K562 treated with DMSO at 1 percent for 12 hours (cell line): Measurements from ENCODE around the gene ZNF460. TPM values are rescaled to one million over a fixed set of nuclear protein-coding genes. Genes with fewer than 3 reads are reported as not detected.

ENCODE experiments used
- total RNA-seq: library from RNA; unstranded; fragments of 300-600 nt; gene quantifications from 2 replicates; pipeline ENCODE4 v1.2.3, GENCODE V29; 2022; ENCODE audit not compliant: insufficient read depth

ZNF460 gene
- 2.0 TPM in 1 of 2 replicates, not detected in the other for total RNA-seq

DNA sequence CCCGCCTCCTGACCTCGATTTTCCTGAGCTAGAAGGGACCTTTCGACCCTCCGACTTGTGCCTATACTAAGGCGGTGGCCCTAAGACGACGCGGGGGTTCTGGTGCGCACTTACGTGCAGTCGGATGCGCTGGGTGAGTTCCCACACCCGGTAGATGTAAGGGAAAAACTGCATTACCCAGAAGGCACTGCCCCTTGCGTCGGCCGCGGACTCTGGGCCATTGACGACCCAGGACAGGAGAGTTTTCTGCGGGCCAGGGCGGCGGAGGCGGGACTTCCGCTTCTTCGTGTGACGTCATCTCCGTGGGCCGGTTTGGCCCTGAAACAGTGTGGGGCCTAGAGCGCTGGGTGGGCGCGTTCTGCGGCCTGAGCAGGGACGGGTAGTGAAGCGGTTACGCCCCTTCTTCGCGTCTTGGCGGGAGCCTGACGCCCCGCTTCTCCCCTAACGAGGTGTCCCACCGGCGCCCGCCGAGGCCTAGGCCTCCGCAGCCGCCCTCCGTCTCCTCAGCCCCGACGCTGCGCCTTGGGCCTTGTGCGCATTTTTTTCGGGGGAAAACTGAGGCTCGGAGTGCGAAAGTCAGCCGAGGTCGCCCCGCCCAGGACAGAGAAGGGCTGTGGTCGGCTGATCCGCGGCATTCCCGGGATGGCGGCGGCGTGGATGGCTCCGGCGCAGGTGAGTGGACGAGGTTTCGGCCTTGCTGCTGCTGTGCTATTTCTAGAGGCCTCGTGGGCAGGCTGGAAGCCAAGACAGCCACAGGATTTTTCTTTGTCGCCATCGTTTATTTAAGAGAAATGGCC lies at the start of gene ZNF460:
TSS of gene ZNF460 (plus strand) at position 321 of the 797 bp plus-strand sequence. CDS start at position 643, 322 bp downstream.

DNA sequence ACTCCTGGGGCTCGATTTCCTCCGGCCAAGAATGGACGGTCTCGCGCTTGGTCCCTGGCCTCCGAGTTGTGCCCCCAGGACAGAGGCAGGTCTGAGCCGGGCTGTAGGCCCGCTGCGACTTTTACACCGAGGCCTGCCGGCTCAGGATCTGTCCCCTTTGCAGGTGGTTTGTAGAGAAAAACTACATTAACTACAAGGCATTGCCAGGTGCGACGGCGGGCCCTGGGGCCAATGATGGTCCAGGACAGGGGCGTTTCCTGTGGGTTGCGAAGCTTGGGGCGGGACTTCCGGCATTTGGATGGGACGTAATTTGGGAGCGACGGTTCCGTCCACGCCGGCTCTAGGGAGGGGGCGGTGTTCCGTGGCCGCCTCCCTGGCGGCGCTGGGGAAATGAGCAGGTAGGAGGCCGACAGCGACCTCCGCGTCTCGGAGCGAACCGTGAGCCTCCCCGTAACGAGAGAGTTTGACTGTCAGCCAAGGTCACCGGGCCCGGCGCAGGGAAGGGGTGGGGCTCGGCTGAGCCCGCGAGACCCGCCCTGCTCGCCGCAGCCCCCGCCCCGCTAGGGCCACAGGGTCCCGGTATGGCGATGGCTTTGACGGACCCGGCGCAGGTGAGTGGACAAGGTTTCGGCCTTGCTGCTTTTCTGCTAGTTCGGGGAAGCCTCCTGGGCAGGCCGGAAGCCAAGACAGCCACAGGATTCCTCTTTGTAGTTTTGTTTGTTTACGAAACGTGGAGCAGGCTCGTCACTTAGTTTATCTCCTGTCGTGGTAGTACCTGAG lies 39.8 kb upstream of the ZNF460 start, which contains the start of gene ZNF805:
TSS of gene ZNF805 (plus strand) at position 322 of the 780 bp plus-strand sequence. CDS start at position 582, 260 bp downstream.

DNA sequence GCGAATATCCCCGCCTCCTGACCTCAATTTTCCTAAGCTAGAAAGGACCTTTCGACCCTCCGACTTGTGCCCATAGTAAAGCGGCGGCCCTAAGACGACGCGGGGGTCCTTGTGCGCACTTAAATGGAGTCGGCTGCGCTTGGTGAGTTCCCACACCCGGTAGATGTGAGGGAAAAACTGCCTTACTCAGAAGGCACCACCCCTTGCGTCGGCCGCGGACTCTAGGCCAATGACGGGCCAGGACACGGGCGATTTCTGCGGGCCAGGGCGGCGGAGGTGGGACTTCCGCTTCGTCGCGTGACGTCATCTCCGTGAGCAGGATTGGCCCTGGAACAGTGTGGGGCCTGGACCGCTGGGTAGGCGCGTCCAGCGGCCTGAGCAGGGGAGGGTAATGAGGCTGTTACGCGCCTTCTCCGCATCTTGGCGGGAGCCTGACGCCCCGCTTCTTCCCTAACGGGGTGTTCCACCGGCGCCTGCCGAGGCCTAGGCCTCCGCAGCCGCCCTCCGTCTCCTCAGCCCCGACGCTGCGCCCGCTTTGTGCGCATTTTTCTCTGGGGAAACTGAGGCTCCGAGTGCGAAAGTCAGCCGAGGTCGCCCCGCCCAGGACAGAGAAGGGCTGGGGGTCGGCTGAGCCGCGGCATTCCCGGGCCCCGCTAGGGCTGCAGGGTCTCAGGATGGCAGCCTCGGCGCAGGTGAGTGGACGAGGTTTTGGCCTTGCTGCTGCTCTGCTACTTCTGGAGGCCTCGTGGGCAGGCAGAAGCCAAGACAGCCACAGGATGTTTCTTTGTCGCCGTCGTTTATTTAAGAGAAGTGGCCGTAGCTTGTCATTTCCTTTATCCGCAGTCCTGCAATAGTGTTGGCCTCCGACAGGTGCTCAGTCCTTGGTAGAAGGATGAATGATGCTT lies 40.1 kb downstream of the ZNF460 start, which contains the start of gene ZNF543:
TSS of gene ZNF543 (plus strand) at position 293 of the 905 bp plus-strand sequence. CDS start at position 675, 382 bp downstream.

Other genes starting within 250 kb of the ZNF460 start
- gene USP29, start 160.5 kb upstream of the ZNF460 start, total RNA-seq, result not detected in 2 replicates
- not detected in 2 replicates for gene ZIM3, start 135.3 kb upstream of the ZNF460 start, total RNA-seq
- 0.85 TPM in 1 of 2 replicates, not detected in the other for gene DUXA, start 113.0 kb upstream of the ZNF460 start, total RNA-seq
- gene ZNF264, start 89.0 kb upstream of the ZNF460 start, total RNA-seq, result 0.27 and 2.0 TPM in 2 replicates
- gene AURKC, start 49.5 kb upstream of the ZNF460 start, total RNA-seq, result 9.3 and 10.7 TPM in 2 replicates
- 0.45 and 2.5 TPM in 2 replicates for gene ZNF805, start 39.9 kb upstream of the ZNF460 start, total RNA-seq
- gene ZNF543, start 40.0 kb downstream of the ZNF460 start, total RNA-seq, result 0.63 and 2.8 TPM in 2 replicates
- 0.90 and 3.1 TPM in 2 replicates for gene ZNF304, start 70.8 kb downstream of the ZNF460 start, total RNA-seq
- gene TRAPPC2B, start 83.1 kb downstream of the ZNF460 start, total RNA-seq, result 6.2 and 8.9 TPM in 2 replicates
- 1.3 and 3.0 TPM in 2 replicates for gene ZNF547, start 83.1 kb downstream of the ZNF460 start, total RNA-seq
- gene ZNF548, start 109.4 kb downstream of the ZNF460 start, total RNA-seq, result 0.81 and 5.3 TPM in 2 replicates
- 4.8 and 9.6 TPM in 2 replicates for gene ZNF17, start 130.7 kb downstream of the ZNF460 start, total RNA-seq
- 9.4 and 15.0 TPM in 2 replicates for gene ZNF749, start 154.8 kb downstream of the ZNF460 start, total RNA-seq
- not detected in 2 replicates for gene VN1R1, start 176.7 kb downstream of the ZNF460 start, total RNA-seq
- 0.44 and 2.1 TPM in 2 replicates for gene ZNF772, start 197.1 kb downstream of the ZNF460 start, total RNA-seq
- 1.3 TPM in 2 replicates for gene ZNF419, start 207.3 kb downstream of the ZNF460 start, total RNA-seq
- gene ZNF773, start 219.5 kb downstream of the ZNF460 start, total RNA-seq, result 1.3 TPM in 1 of 2 replicates, not detected in the other
- 0.16 TPM in 1 of 2 replicates, not detected in the other for gene ZNF549, start 246.9 kb downstream of the ZNF460 start, total RNA-seq